ENCODE measurements around the gene TLR9. TPM values are rescaled to one million over a fixed set of nuclear protein-coding genes. Genes with fewer than 3 reads are reported as not detected.
A peak's percentile ranks its signal among the peaks of the same experiment; 100 is the strongest.

Gene TLR9
- total RNA-seq, 4 donors from 2014 or later: 0.19 to 0.61 TPM; not detected in 2

- 84 to 90% methylated on average over 15 of the region's 15 CpGs for WGBS, 2 donors
- no peak for TF ChIP-seq POLR2A (IDR thresholded peaks at IDR 0.05)
- no peak for TF ChIP-seq CTCF (IDR thresholded peaks at IDR 0.05)
- intact Hi-C loops (cut with DNase I; ENCODE audit: low total_unique reads): loop anchor here (10.0 kb wide), 1 partner anchor 50 kb away; the partner anchor contains the start of gene GLYCTK
- no peak overlapping the region for H3K4me3 ChIP-seq (ENCODE audit: low read depth, poor library complexity, severe bottlenecking)
- DNase-seq (ENCODE audit: low spot score in 2 of 2): no peak
These were observed 9.3 kb upstream of the TLR9 start for GRCh38 chr3:52234516-52235447.

GRCh38 chr3:52233968-52234367 lies 8.5 kb upstream of the TLR9 start:
- intact Hi-C loops (cut with DNase I; ENCODE audit: low total_unique reads): loop anchor here (10.0 kb wide), 1 partner anchor 51 kb away; the partner anchor contains the start of gene GLYCTK
- WGBS, 2 donors: 65 to 66% methylated on average over 3 of the region's 3 CpGs

GRCh38 chr3:52233108-52233591 lies 7.7 kb upstream of the TLR9 start:
- no peak for TF ChIP-seq POLR2A (IDR thresholded peaks at IDR 0.05)
- no peak for TF ChIP-seq CTCF (IDR thresholded peaks at IDR 0.05)
- no peak overlapping the region for H3K4me3 ChIP-seq (ENCODE audit: low read depth, poor library complexity, severe bottlenecking)
- WGBS, 2 donors: 91 to 94% methylated on average over 3 to 5 of the region's 5 CpGs
- intact Hi-C loops (cut with DNase I; ENCODE audit: low total_unique reads): loop anchor here (10.0 kb wide), 1 partner anchor 52 kb away; the partner anchor contains the start of gene GLYCTK
- no peak for DNase-seq (ENCODE audit: low spot score in 2 of 2)

More at GRCh38 chr3:52233968-52234367, 8.5 kb upstream of the TLR9 start:
- DNase-seq (ENCODE audit: low spot score in 2 of 2): no peak
- TF ChIP-seq POLR2A (IDR thresholded peaks at IDR 0.05) (no peak), CTCF (IDR thresholded peaks at IDR 0.05) (no peak)
- H3K4me3 ChIP-seq (ENCODE audit: low read depth, poor library complexity, severe bottlenecking): no peak overlapping the region

GRCh38 chr3:52232279-52233107 lies 7.0 kb upstream of the TLR9 start:
- intact Hi-C loops (cut with DNase I; ENCODE audit: low total_unique reads): loop anchor here (10.0 kb wide), 1 partner anchor 52 kb away; the partner anchor contains the start of gene GLYCTK
- 82% methylated on average over 28 of the region's 28 CpGs for WGBS, 2 donors
- DNase-seq (ENCODE audit: low spot score in 2 of 2): no peak
- TF ChIP-seq CTCF (IDR thresholded peaks at IDR 0.05) (no peak), POLR2A (IDR thresholded peaks at IDR 0.05) (no peak)
- H3K4me3 ChIP-seq (ENCODE audit: low read depth, poor library complexity, severe bottlenecking): no peak overlapping the region

GRCh38 chr3:52231502-52232278 lies 6.2 kb upstream of the TLR9 start:
- DNase-seq (ENCODE audit: low spot score in 2 of 2): peak in 1 of 2 donors; percentile 92
- intact Hi-C loops (cut with DNase I; ENCODE audit: low total_unique reads): loop anchor here (10.0 kb wide), 1 partner anchor 53 kb away; the partner anchor contains the start of gene GLYCTK
- 61 to 66% methylated on average over 21 to 28 of the region's 34 CpGs for WGBS, 2 donors
- no peak overlapping the region for H3K4me3 ChIP-seq (ENCODE audit: low read depth, poor library complexity, severe bottlenecking)
- TF ChIP-seq CTCF (IDR thresholded peaks at IDR 0.05) (no peak), POLR2A (IDR thresholded peaks at IDR 0.05) (no peak)

Measured in lower leg skin (tissue), 4 donors.